GM19328 (cell line): Measurements from ENCODE around the gene HECW1.
"Not testable (repeated sequence)": the region's sequence is repeated elsewhere in the genome, so short reads cannot be mapped to it uniquely, and the experiment has no call there.

Source experiments
- ATAC-seq: cut with Tn5 transposase; IDR thresholded peaks from one replicate; pipeline ENCODE4 v1.9.1; 2021; ENCODE audit warnings: mild to moderate bottlenecking, moderate library complexity; ENCODE audit not compliant: unreplicated experiment

The HECW1 gene

DNA sequence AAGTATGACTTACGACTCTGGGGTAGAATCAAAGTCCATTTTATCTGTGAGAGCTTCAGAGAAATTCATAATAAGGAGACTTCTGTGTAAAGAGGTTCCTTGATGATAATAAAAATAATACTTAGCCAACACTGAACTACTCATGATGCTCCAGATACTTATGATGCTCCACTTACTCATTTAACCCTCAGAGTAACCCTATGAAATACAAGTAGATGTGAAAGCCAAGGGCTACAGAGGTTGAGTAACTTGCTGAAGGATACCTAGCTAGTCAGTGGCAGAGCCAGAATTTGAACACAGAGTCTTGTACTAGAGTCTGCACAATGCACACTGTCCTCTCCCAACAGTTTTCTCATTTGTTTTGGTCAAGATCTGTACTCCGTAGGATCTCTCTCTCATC is 89.5 kb downstream of the HECW1 start:
- ATAC-seq: no peak

GRCh38 chr7:43204081-43204480 is 91.6 kb downstream of the HECW1 start:
- ATAC-seq: no peak

- ATAC-seq: no peak
Measured at GRCh38 chr7:43205171-43205795, 92.8 kb downstream of the HECW1 start.

GRCh38 chr7:43208242-43208641 is 95.8 kb downstream of the HECW1 start:
- ATAC-seq: no peak

DNA sequence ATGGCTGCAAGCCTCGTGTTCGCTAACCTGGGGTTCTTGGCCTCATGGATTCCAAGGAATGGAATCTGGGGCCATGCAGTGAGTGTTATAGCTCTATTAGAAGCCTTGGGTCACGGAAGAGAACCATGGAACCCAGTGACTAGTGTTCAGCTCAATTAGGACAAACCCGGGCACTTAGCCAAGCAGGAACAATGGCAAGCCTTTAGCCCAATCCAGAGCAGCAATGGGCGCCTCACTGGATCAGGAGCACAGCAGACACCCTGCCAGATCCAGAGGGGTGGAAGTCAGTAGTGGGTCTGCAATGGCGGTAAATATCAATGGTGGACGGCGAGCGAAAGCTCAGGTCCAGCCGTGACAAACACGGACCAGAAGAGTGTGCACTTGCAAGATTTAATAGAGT is 98.1 kb downstream of the HECW1 start:
- not testable (repeated sequence) for ATAC-seq

DNA sequence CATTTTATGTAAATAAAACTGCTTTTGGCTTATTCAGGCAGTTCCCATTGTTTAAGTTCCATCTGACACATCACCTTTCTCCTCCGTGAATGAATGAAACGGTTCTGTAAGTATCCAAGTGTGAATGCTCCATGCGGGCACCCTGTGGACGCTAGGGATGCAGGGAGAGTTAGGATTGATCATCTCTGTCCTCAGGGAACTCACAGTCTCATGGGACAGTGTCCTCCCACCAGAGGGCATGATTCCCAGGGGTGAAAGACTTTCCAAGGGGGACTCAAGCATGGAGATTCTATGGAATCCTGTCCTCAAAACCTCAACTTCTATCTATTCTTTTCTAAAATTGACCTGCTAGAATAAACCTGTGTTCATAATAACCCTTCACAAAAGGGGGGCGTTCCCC is 98.8 kb downstream of the HECW1 start:
- ATAC-seq: no peak

DNA sequence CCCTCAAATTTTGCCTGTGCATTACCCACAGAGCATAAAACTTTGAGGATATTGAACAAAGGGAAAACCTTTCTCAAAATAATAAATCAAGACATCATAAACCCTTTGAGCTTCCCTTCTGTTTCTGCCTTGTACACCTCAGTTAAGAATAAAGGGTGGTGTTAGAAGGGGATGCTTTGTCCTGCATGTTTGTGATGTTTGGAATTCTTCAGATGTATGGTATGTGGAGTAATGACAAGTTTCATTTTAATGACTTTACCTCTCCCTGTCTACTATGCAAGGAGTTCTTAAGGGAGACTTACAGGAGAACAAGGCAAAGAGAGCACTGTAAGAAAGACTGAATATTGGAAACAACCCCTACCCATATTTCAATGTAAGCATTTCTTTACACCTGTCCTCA is 99.2 kb downstream of the HECW1 start:
- no peak for ATAC-seq

- no peak for ATAC-seq
Measured at GRCh38 chr7:43212921-43213320, 100.5 kb downstream of the HECW1 start.

- ATAC-seq: no peak
Measured at GRCh38 chr7:43215061-43215460, 102.6 kb downstream of the HECW1 start.

DNA sequence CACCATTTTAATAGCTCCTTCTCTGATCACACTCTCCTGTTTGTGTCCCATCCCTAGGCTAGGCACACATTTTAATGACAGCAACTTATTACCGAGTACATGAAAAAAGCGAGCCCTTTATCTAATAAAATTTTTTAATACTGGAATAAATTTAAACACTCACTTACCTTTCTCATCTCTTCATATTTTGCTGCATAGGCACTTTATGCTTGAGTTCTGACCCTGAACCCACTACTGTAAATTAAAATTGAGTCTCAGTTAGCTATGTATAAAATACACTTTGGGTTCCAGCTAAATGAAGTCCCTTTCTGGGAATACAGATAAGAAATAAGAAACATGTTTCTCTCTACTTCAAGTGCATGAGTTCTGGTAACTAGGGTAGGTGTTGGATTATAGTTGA is 104.6 kb downstream of the HECW1 start:
- ATAC-seq: no peak

GRCh38 chr7:43218901-43219300 is 106.5 kb downstream of the HECW1 start:
- not testable (repeated sequence) for ATAC-seq

DNA sequence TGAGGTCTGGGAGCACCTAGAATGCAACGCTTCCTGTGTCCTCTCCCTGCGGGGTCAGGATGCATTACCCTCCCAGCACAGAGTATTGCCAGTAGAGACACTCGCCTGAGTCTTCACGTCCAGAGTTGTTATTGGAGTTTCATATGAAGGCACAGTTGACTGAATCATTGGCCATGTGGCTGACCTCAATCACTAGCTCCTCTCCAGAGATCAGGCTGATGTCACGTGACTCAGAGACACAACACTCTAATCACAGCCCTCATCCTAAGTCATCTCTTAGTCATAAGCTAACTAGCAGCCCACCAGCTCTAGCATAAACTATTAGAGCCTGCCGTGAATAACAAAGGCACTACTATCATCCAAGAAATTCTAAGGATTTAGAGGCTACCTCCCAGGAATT is 107.8 kb downstream of the HECW1 start:
- no peak for ATAC-seq

GRCh38 chr7:43220742-43221141 is 108.3 kb downstream of the HECW1 start:
- no peak for ATAC-seq

GRCh38 chr7:43229801-43230200 is 117.4 kb downstream of the HECW1 start:
- ATAC-seq: no peak

GRCh38 chr7:43232366-43232765 is 119.9 kb downstream of the HECW1 start:
- ATAC-seq: no peak

GRCh38 chr7:43234073-43234472 is 121.6 kb downstream of the HECW1 start:
- ATAC-seq: no peak

- no peak for ATAC-seq
Measured at GRCh38 chr7:43234968-43235367, 122.5 kb downstream of the HECW1 start.

DNA sequence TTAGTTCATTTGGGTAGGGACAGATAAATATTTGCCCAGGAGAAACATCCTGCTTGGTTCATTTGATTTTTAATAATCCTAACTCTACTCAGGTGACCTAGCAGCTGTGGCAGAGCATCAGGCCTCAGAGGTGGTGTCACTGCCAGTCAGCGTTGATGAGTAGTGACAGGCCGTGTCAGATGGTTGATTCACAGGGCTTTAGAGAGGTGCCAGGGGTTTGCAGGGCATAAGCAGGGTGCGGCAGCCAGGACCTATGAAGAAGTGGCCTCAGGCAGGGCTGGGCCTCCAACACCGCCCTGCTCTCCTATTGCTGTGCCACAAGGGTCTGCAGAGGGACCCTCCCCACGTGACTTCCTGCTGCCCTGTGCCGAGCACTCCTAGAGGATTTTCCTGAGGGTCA is 128.1 kb downstream of the HECW1 start:
- no peak for ATAC-seq

GRCh38 chr7:43242628-43243255 is 130.3 kb downstream of the HECW1 start:
- no peak for ATAC-seq

- no peak for ATAC-seq
Measured at GRCh38 chr7:43244232-43244631, 131.8 kb downstream of the HECW1 start.

- no peak for ATAC-seq
Measured at GRCh38 chr7:43244784-43245183, 132.3 kb downstream of the HECW1 start.

- no peak for ATAC-seq
Measured at GRCh38 chr7:43247757-43248156, 135.3 kb downstream of the HECW1 start.

- ATAC-seq: no peak
Measured at GRCh38 chr7:43248553-43248952, 136.1 kb downstream of the HECW1 start.
